Mesenchymal stem cell (in vitro differentiated cells and primary cell): ENCODE data around the gene SKAP1.

Experiments used
- DNase-seq: peaks from one replicate; pipeline ENCODE4 v3.0.0-alpha.2; 2013
- H2AFZ ChIP-seq: one replicate; pipeline ENCODE4 v1.6.1; 2013; ENCODE audit warnings: low read depth, mild to moderate bottlenecking, control low read depth, inconsistent platforms, low read length, moderate library complexity
- H2AK5ac ChIP-seq: 2 replicates; pipeline ENCODE4 v1.6.1; 2013; ENCODE audit warnings: low read length, moderate library complexity, mild to moderate bottlenecking, inconsistent platforms; ENCODE audit not compliant: severe bottlenecking
- H2BK120ac ChIP-seq: one replicate; pipeline ENCODE4 v1.6.1; 2013; ENCODE audit warnings: low read depth, mild to moderate bottlenecking, inconsistent platforms, low read length, moderate library complexity
- H2BK12ac ChIP-seq, 2 experiments: one replicate each; pipeline ENCODE4 v1.6.1; 2013; ENCODE audit warnings: inconsistent platforms in 2 of 2, low read length in 2 of 2, mild to moderate bottlenecking in 2 of 2, moderate library complexity in 2 of 2, control low read depth in 1 of 2
- H2BK15ac ChIP-seq: one replicate; pipeline ENCODE4 v1.6.1; 2013; ENCODE audit warnings: mild to moderate bottlenecking, low read depth, inconsistent platforms; ENCODE audit not compliant: poor library complexity, severe bottlenecking
- H2BK5ac ChIP-seq: 2 replicates; pipeline ENCODE4 v1.6.1; 2013; ENCODE audit warnings: low read depth, mild to moderate bottlenecking, low read length, control low read depth, inconsistent platforms; ENCODE audit not compliant: poor library complexity, severe bottlenecking
- H3K14ac ChIP-seq, 2 experiments: one replicate each; pipeline ENCODE4 v1.6.1; 2013; ENCODE audit warnings: inconsistent platforms in 2 of 2, low read length in 2 of 2, control low read depth in 1 of 2, mild to moderate bottlenecking in 1 of 2, moderate library complexity in 1 of 2
- H3K18ac ChIP-seq, 2 experiments: one replicate each; pipeline ENCODE4 v1.6.1; 2013; ENCODE audit warnings: inconsistent platforms in 2 of 2, low read length in 2 of 2, control low read depth in 1 of 2, low read depth in 1 of 2, mild to moderate bottlenecking in 1 of 2
- H3K23ac ChIP-seq, 2 experiments: one replicate each; pipeline ENCODE4 v1.6.1; 2013; ENCODE audit warnings: inconsistent platforms in 2 of 2, low read length in 2 of 2, mild to moderate bottlenecking in 2 of 2, moderate library complexity in 2 of 2, control low read depth in 1 of 2
- H3K27ac ChIP-seq: 2 replicates; pipeline ENCODE4 v1.5.1; 2013; ENCODE audit warnings: mild to moderate bottlenecking, moderate library complexity, low read length, control low read depth, inconsistent platforms; ENCODE audit not compliant: poor library complexity, severe bottlenecking
- H3K27me3 ChIP-seq, 2 experiments: 2 replicates each; pipeline versions ENCODE4 v1.6.1 to v1.7.0; 2013; ENCODE audit warnings: low read length in 2 of 2, mild to moderate bottlenecking in 2 of 2, moderate library complexity in 2 of 2, control low read depth in 1 of 2, inconsistent platforms in 1 of 2; ENCODE audit not compliant: control insufficient read depth in 1 of 2, insufficient read depth in 1 of 2
- H3K36me3 ChIP-seq, 2 experiments: 2 replicates each; pipeline versions ENCODE4 v1.6.1 to v1.7.0; 2013; ENCODE audit warnings: low read length in 2 of 2, control low read depth in 1 of 2, inconsistent platforms in 1 of 2, low read depth in 1 of 2, mild to moderate bottlenecking in 1 of 2; ENCODE audit not compliant: insufficient read depth in 2 of 2, control insufficient read depth in 1 of 2
- H3K4ac ChIP-seq, 2 experiments: one replicate each; pipeline ENCODE4 v1.6.1; 2013; ENCODE audit warnings: inconsistent platforms in 2 of 2, low read length in 2 of 2, mild to moderate bottlenecking in 2 of 2, moderate library complexity in 2 of 2, control low read depth in 1 of 2, low read depth in 1 of 2
- H3K4me1 ChIP-seq: 2 replicates; pipeline ENCODE4 v1.6.1; 2013; ENCODE audit warnings: low read depth, low read length, control low read depth; ENCODE audit not compliant: control insufficient read depth, insufficient read depth
- H3K4me2 ChIP-seq: 2 replicates; pipeline ENCODE4 v1.6.1; 2013; ENCODE audit warnings: low read length, mild to moderate bottlenecking, inconsistent platforms; ENCODE audit not compliant: poor library complexity, severe bottlenecking
- H3K4me3 ChIP-seq, 2 experiments: 2 replicates each; pipeline versions ENCODE4 v1.5.1 to v1.7.0; 2013; ENCODE audit warnings: low read length in 2 of 2, mild to moderate bottlenecking in 2 of 2, control low read depth in 1 of 2, low read depth in 1 of 2; ENCODE audit not compliant: insufficient read depth in 1 of 2
- H3K79me1 ChIP-seq: replicated peaks from 2 replicates; pipeline ENCODE4 v1.6.1; 2013; ENCODE audit warnings: mild to moderate bottlenecking, control low read depth, low read length, inconsistent platforms; ENCODE audit not compliant: poor library complexity, severe bottlenecking
- H3K9ac ChIP-seq: 2 replicates; pipeline ENCODE4 v1.7.0; 2013; ENCODE audit warnings: mild to moderate bottlenecking, low read length, moderate library complexity
- H3K9me3 ChIP-seq: 2 replicates; pipeline ENCODE4 v1.7.0; 2013; ENCODE audit warnings: mild to moderate bottlenecking, low read length; ENCODE audit not compliant: control insufficient read depth
- H4K8ac ChIP-seq: one replicate; pipeline ENCODE4 v1.6.1; 2013; ENCODE audit warnings: inconsistent platforms, mild to moderate bottlenecking, low read length, moderate library complexity
- H4K91ac ChIP-seq: one replicate; pipeline ENCODE4 v1.6.1; 2013; ENCODE audit warnings: mild to moderate bottlenecking, low read length, inconsistent platforms
- WGBS: methylation state at CpG from one replicate; pipeline ENCODE4 v1.1.7; 2013; ENCODE audit warnings: mixed read lengths; 5-methylcytosine and 5-hydroxymethylcytosine counted together

The SKAP1 gene

DNA sequence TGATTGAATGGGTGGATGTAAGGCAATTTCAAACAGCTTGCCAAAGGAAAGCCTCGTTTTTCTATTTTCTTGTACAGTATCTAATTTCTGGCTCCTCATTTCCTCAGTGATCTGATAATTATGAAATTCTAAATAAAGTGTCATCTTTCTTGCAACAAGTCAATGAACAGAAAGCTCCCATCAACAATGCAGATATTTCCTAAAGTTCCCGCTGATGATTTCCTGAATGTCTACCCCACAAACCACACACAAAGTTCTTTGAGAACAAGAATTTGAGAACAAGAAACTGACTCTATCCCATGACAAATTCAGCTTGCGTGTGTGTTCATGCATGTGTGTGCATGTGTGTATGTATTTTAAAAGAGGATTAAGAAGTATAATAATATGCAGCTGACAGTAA lies 35.2 kb downstream of the SKAP1 start:
- Histone ChIP-seq H3K79me1 (no peaks in the 10 kb centered on the region), H4K8ac (no peak overlapping the region), H3K14ac (no peak overlapping the region), H3K4me2 (no peak overlapping the region), H2BK12ac (no peak overlapping the region), H3K36me3 (no peaks in the 10 kb centered on the region), H3K9ac (no peak overlapping the region), H2BK120ac (no peak overlapping the region), H2AK5ac (no peak overlapping the region), H2BK15ac (no peak overlapping the region), H3K4me3 (no peak overlapping the region), H2AFZ (no peak overlapping the region), H4K91ac (no peak overlapping the region), H3K4ac (no peak overlapping the region), H3K27me3 (no peaks in the 10 kb centered on the region), H3K4me1 (no peaks in the 10 kb centered on the region), H3K27ac (no peak overlapping the region), H3K9me3 (no peaks in the 10 kb centered on the region), H2BK5ac (no peak overlapping the region), H3K18ac (no peak overlapping the region), H3K23ac (no peak overlapping the region)
- 100% methylated on average over 2 of the region's 3 CpGs for WGBS
- DNase-seq, result no peak

DNA sequence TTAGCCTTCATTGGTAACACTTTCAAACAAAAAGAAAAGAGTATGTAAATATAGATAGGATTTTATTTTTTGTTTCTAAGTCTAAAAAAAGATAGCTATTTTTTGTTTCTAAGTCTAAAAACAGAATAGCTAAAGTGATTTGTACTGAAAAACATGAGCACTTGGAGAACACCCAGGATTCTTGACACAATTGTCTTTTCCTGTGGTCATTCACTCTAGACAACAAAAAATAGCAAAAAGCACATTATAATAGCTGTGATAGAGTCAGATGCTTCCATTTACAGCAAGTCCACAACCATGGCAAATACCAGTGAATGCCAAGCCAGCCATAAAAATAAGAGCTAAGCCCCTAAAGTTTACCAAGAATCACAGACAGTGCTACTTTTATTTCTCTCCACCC lies 36.7 kb downstream of the SKAP1 start:
- Histone ChIP-seq H2BK15ac (no peak overlapping the region), H3K4me3 (peak overlapping the region in 1 of 2 experiments; percentile 50), H4K8ac (no peak overlapping the region), H3K9ac (peak overlapping the region; percentile 49), H2AK5ac (no peak overlapping the region), H3K4me1 (no peaks in the 10 kb centered on the region), H3K27ac (no peak overlapping the region), H2BK120ac (no peak overlapping the region), H3K18ac (no peak overlapping the region), H3K36me3 (no peaks in the 10 kb centered on the region), H3K4ac (no peak overlapping the region), H3K27me3 (peaks cover 0 to 5% of the 10 kb centered on the region in 2 experiments), H2AFZ (no peak overlapping the region), H3K9me3 (no peaks in the 10 kb centered on the region), H3K79me1 (no peaks in the 10 kb centered on the region), H4K91ac (no peak overlapping the region), H3K4me2 (no peak overlapping the region), H3K23ac (no peak overlapping the region), H2BK5ac (no peak overlapping the region), H3K14ac (no peak overlapping the region), H2BK12ac (no peak overlapping the region)
- DNase-seq, result no peak

DNA sequence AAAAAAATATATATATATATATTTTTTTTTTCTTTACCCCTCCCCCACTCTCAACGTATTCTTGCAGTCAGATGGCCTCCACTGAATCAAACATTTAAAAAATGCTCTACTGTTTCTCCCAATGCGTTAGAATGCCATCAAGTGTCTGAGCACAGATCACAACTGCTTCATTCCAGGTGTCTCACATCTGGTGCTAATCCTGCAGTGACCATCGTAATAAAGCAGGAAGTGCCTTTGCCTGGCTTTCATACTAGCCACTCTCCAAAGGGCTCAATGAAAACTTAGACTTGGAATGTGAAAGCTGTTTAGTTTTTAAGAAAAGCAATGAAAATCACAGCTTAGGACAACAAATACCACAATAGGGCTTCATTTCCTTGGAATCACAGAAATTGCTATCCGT lies 37.2 kb downstream of the SKAP1 start:
- no peak overlapping the region for H3K23ac ChIP-seq
- no peak overlapping the region for H2BK5ac ChIP-seq
- no peaks in the 10 kb centered on the region for H3K4me1 ChIP-seq
- H3K9me3 ChIP-seq, result no peaks in the 10 kb centered on the region
- H3K9ac ChIP-seq, result peak overlapping the region; percentile 49
- no peak overlapping the region for H2AFZ ChIP-seq
- 38% methylated on average over 2 of the region's 4 CpGs for WGBS
- no peaks in the 10 kb centered on the region for H3K79me1 ChIP-seq
- H3K27me3 ChIP-seq, result peaks cover 0 to 5% of the 10 kb centered on the region in 2 experiments
- no peak overlapping the region for H3K4ac ChIP-seq
- H4K91ac ChIP-seq, result no peak overlapping the region
- no peak overlapping the region for H3K14ac ChIP-seq
- H3K4me3 ChIP-seq, result peak overlapping the region in 1 of 2 experiments; percentile 50
- no peak overlapping the region for H3K18ac ChIP-seq
- no peak overlapping the region for H3K27ac ChIP-seq
- no peak overlapping the region for H4K8ac ChIP-seq
- no peak overlapping the region for H2BK15ac ChIP-seq
- no peak overlapping the region for H3K4me2 ChIP-seq
- H2AK5ac ChIP-seq, result no peak overlapping the region
- H2BK12ac ChIP-seq, result no peak overlapping the region
- peak; percentile 57 for DNase-seq
- no peaks in the 10 kb centered on the region for H3K36me3 ChIP-seq
- no peak overlapping the region for H2BK120ac ChIP-seq

DNA sequence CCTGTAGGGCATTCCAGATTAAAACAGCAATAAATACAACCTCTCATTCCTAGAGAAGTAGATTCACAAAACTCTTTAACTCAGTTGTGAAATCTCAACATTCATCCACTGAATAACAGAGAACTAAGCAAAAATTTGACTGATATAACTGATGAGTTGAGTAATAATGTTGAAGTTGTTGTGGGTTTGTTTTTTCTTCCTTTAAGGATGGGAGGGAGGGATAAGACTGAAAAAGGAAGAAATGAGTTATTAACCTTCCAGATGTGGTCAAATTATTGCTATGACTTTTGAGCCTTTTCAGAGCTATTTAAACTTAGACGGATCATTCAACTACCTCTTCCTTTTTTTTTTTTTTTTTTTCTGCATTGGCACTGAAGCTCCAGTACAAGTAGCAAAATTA lies 38.6 kb downstream of the SKAP1 start:
- no peak overlapping the region for H2AK5ac ChIP-seq
- no peak overlapping the region for H3K4ac ChIP-seq
- H2BK5ac ChIP-seq, result no peak overlapping the region
- no peak overlapping the region for H4K91ac ChIP-seq
- H3K27ac ChIP-seq, result no peak overlapping the region
- no CpG with 5 or more reads among the region's 1 CpG for WGBS
- H3K14ac ChIP-seq, result no peak overlapping the region
- no peak overlapping the region for H2BK12ac ChIP-seq
- no peak overlapping the region for H3K4me2 ChIP-seq
- H3K36me3 ChIP-seq, result no peaks in the 10 kb centered on the region
- H3K9me3 ChIP-seq, result no peaks in the 10 kb centered on the region
- no peaks in the 10 kb centered on the region for H3K79me1 ChIP-seq
- no peaks in the 10 kb centered on the region for H3K4me1 ChIP-seq
- no peak overlapping the region for H3K4me3 ChIP-seq
- no peak overlapping the region for H4K8ac ChIP-seq
- H3K27me3 ChIP-seq, result peaks cover under 1 to 5% of the 10 kb centered on the region in 2 experiments
- H3K9ac ChIP-seq, result no peak overlapping the region
- no peak overlapping the region for H2AFZ ChIP-seq
- H3K23ac ChIP-seq, result no peak overlapping the region
- H3K18ac ChIP-seq, result no peak overlapping the region
- no peak overlapping the region for H2BK15ac ChIP-seq
- no peak for DNase-seq
- H2BK120ac ChIP-seq, result no peak overlapping the region
